ENCODE measurements around the gene FRS2.

The FRS2 gene

DNA sequence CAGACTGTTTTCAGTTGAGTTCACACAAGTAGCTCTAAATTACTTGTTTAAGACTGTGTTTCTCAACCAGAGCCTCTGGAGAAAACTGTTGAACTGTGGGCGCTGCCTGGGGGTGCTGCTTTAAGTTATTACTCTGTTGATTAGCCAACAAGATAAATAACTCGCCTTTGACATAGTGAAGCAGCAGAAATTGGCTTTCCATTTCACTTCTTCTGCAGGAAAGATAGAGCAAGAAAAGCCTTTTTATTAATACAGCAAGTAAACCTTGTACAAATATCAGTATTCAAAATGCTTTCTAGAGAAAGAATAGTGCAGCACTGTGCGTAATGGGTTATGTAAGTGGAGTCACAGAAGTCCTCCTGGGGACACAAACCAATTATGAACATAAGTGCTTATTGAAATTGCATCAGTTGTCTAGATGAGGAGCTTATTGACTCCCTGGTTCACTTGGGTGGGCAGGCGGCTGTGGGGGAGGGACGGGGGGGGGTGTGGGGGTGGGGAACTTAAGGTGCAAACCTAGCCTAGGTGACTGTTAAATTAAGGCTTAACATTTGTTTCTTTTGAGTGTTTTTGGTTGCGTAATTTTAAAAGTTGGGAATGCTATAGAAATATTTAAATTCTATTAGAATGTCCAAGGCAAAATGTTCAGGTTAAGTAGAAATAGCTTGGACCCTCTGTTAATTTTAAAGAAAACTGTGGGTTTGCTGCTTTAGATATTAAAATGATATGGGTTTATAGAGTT is 6.3 kb downstream of the FRS2 start:
- CTCF ChIA-PET, result interaction anchor here (1.0 to 1.6 kb wide), 4 partner anchors 10 to 163 kb away, joined by 3 read pairs; no protein-coding TSS in a partner anchor
- TF ChIP-seq, protein P1, sequence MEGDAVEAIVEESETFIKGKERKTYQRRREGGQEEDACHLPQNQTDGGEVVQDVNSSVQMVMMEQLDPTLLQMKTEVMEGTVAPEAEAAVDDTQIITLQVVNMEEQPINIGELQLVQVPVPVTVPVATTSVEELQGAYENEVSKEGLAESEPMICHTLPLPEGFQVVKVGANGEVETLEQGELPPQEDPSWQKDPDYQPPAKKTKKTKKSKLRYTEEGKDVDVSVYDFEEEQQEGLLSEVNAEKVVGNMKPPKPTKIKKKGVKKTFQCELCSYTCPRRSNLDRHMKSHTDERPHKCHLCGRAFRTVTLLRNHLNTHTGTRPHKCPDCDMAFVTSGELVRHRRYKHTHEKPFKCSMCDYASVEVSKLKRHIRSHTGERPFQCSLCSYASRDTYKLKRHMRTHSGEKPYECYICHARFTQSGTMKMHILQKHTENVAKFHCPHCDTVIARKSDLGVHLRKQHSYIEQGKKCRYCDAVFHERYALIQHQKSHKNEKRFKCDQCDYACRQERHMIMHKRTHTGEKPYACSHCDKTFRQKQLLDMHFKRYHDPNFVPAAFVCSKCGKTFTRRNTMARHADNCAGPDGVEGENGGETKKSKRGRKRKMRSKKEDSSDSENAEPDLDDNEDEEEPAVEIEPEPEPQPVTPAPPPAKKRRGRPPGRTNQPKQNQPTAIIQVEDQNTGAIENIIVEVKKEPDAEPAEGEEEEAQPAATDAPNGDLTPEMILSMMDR (IDR thresholded peaks at IDR 0.05; ENCODE audit: control extremely low read depth, extremely low read depth, low read depth, missing control alignments), result no peak
- POLR2A ChIA-PET, result no interaction called here
- no peak for DNase-seq (ENCODE audit: extremely low spot score)

DNA sequence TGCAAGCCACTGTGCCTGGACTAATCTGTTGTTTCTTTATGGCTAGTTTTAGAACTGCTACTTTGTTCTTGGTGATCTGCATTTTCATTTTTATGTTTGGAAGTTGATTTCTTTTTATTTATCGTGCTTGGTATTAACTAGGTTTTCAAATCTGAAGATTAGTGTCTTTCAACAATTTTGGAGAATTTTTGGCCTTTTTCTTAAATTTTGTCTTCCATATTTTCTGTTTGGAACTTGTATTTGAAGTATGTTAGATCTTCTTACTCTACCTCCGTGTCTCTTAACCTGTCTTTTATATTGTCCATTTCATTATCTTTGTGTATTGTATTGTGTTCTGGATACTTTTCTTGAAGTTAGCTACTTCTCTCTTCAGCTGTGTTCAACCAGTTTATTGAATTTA is 9.5 kb downstream of the FRS2 start:
- no peak for DNase-seq (ENCODE audit: extremely low spot score)
- TF ChIP-seq, protein P1 (IDR thresholded peaks at IDR 0.05; ENCODE audit: control extremely low read depth, extremely low read depth, low read depth, missing control alignments), result no peak
- ChIA-PET CTCF (interaction anchor here (5.1 kb wide), 1 partner anchor 14 kb away, joined by 18 read pairs; no protein-coding TSS in a partner anchor), POLR2A (interaction anchor here (0.7 kb wide), 1 partner anchor 10 kb away, joined by 3 read pairs; the partner anchor contains the start of gene FRS2)

DNA sequence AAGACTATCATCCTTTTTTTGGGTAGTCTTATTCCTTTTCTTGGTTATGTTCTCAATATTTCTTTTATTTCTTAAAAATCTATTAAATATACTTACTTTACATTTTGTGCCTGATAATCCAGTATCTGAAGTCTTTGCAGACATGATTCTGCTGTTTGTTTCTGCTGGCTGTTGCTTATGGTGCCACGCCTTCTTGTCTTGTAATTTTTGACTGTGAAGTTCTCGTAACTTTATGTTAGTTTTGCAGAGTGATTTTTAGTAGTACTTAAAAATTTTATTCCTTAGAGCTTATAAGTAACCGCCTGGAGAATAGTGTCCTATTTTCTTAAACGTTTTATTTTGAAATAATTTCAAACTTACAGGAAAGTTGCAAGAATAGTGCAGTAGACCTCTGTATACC is 10.5 kb downstream of the FRS2 start:
- no peak for DNase-seq (ENCODE audit: extremely low spot score)
- TF ChIP-seq, protein P1 (IDR thresholded peaks at IDR 0.05; ENCODE audit: control extremely low read depth, extremely low read depth, low read depth, missing control alignments), result no peak
- CTCF ChIA-PET, result interaction anchor here (5.1 kb wide), 1 partner anchor 13 kb away, joined by 18 read pairs; no protein-coding TSS in a partner anchor
- POLR2A ChIA-PET, result no interaction called here

DNA sequence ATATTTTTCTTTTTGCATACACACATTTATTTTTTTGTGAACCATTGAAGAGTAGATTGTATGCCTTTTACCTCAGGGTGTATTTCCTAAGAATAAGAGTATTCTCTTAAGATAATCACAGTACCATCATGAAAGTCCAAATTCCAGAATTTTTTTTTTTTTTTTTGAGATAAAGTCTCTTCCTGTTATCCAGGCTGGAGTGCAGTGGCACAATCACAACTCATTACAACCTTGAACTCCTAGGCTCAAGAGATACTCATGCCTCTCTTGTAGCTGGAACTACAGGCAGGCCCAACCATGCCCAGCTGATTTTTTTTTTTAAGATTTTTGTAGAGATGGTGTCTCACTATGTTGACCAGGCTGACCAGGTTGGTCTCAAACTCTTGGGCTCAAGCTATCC is 10.9 kb downstream of the FRS2 start:
- CTCF ChIA-PET, result interaction anchor here (5.1 kb wide), 1 partner anchor 13 kb away, joined by 18 read pairs; no protein-coding TSS in a partner anchor
- TF ChIP-seq, protein P1 (IDR thresholded peaks at IDR 0.05; ENCODE audit: control extremely low read depth, extremely low read depth, low read depth, missing control alignments), result no peak

DNA sequence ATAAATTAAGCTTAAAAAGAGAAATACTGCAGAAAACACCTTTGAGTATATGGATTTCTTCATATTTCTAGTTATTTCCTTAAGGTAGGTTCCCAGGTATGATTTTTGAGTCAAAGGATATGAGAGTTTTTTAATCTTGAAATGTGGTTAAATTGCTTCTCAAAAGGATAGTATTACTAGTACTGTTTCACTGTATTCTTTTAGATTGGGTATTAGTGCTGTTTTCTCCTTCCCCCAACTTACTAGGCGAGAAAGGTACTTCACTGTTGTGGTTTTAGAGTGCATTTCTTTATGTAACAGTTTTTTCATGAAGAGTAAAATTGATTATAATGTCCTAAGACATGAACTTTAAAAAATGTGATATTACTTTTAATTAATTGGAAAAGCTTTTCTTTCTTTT is 13.5 kb downstream of the FRS2 start:
- DNase-seq (ENCODE audit: extremely low spot score), result no peak
- TF ChIP-seq, protein P1 (IDR thresholded peaks at IDR 0.05; ENCODE audit: control extremely low read depth, extremely low read depth, low read depth, missing control alignments), result no peak
- ChIA-PET CTCF (interaction anchor here (0.8 to 5.1 kb wide), 4 partner anchors 10 to 66 kb away, joined by 3 to 18 read pairs (median 5); partner anchors contain the start of gene FRS2), POLR2A (interaction anchor here (0.6 kb wide), 1 partner anchor 12 kb away, joined by 3 read pairs; no protein-coding TSS in a partner anchor)

More for the DNA sequence above, 10.9 kb downstream of the FRS2 start:
- no peak for DNase-seq (ENCODE audit: extremely low spot score)
- POLR2A ChIA-PET, result no interaction called here

DNA sequence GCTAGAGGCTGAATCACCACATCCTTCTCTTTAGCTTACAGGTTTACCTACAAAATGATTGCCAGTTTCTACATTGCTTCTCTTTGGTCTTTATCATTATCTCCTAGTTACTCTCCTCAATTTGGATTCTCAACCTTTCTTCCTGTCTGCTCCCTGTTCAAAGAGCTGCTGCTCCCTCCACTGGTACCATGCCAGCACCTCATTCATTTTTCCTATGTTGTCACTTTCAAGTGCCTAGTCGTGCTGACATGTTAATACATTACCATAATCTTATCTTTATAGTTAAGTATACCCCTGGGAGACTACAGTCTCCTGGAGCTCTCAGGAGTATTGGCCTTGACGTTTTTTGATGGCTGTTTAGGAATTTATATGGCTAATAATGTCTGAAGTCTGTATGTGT is 14.2 kb downstream of the FRS2 start:
- no peak for DNase-seq (ENCODE audit: extremely low spot score)
- TF ChIP-seq, protein P1 (IDR thresholded peaks at IDR 0.05; ENCODE audit: control extremely low read depth, extremely low read depth, low read depth, missing control alignments), result no peak
- ChIA-PET POLR2A (interaction anchor here (0.6 kb wide), 1 partner anchor 21 kb away, joined by 4 read pairs; no protein-coding TSS in a partner anchor), CTCF (interaction anchor here (1.4 to 5.1 kb wide), 3 partner anchors 9 to 67 kb away, joined by 3 to 18 read pairs (median 7); partner anchors contain the start of gene FRS2)

Data from GM10248 (cell line).